IMR-90 (cell line): ENCODE data around the gene SLC29A1. TPM values are rescaled to one million over a fixed set of nuclear protein-coding genes. Genes with fewer than 3 reads are reported as not detected.

Source experiments
- ATAC-seq: fragments of 200-7000 bp; cut with Tn5 transposase; 2 replicates; pipeline ENCODE4 v1.9.1; 2020; ENCODE audit warnings: low read depth, mild to moderate bottlenecking, moderate library complexity
- BruUV-seq: library from RNA; stranded (reverse); fragments of 400-500 nt; replicated peaks from 2 replicates; lab custom pipeline; 2021; lab: Mats Ljungman, UMichigan
- CTCF ChIA-PET: fragments of 300-600 bp; formaldehyde crosslinking; extraction: SDS; loops from one replicate; lab custom pipeline; 2021; ENCODE audit warnings: antibody characterized with exemption; lab: Yijun Ruan, JAX
- POLR2A ChIA-PET: fragments of 300-600 bp; sonication (Branson Sonifier 250); formaldehyde crosslinking; loops from one replicate; lab custom pipeline; 2022; ENCODE audit warnings: antibody characterized with exemption; ENCODE audit not compliant: unreplicated experiment; lab: Charles Lee
- DNase-seq: peaks from one replicate; pipeline ENCODE4 v3.0.0; 2013
- H2AFZ ChIP-seq: replicated peaks from 2 replicates; pipeline ENCODE3; 2013; ENCODE audit warnings: low read length, mild to moderate bottlenecking; ENCODE audit not compliant: poor library complexity
- H2AK5ac ChIP-seq: 2 replicates; pipeline ENCODE4 v1.6.1; 2013; ENCODE audit warnings: low read depth, low read length, inconsistent platforms
- H2AK9ac ChIP-seq: replicated peaks from 2 replicates; pipeline ENCODE3; 2013; ENCODE audit warnings: mild to moderate bottlenecking, low read depth, low read length, moderate library complexity; ENCODE audit not compliant: poor library complexity
- H2BK120ac ChIP-seq: 2 replicates; pipeline ENCODE4 v1.6.1; 2013; ENCODE audit warnings: low read depth, low read length, inconsistent platforms
- H2BK15ac ChIP-seq: 3 replicates; pipeline ENCODE4 v1.6.1; 2013; ENCODE audit warnings: low read depth, low read length, inconsistent platforms
- H2BK20ac ChIP-seq: 2 replicates; pipeline ENCODE4 v1.6.1; 2013; ENCODE audit warnings: low read depth, mild to moderate bottlenecking, inconsistent platforms, low read length, moderate library complexity
- H2BK5ac ChIP-seq: 2 replicates; pipeline ENCODE4 v1.6.1; 2013; ENCODE audit warnings: mild to moderate bottlenecking, low read depth, low read length, inconsistent platforms; ENCODE audit not compliant: poor library complexity, severe bottlenecking
- H3K14ac ChIP-seq: replicated peaks from 2 replicates; pipeline ENCODE4 v1.6.1; 2013; ENCODE audit warnings: low read depth, low read length, inconsistent platforms
- H3K18ac ChIP-seq: 2 replicates; pipeline ENCODE4 v1.6.1; 2013; ENCODE audit warnings: low read depth, low read length, control low read depth
- H3K23ac ChIP-seq: 2 replicates; pipeline ENCODE4 v1.6.1; 2013; ENCODE audit warnings: low read depth, low read length, inconsistent platforms
- H3K27ac ChIP-seq: 2 replicates; pipeline ENCODE4 v1.5.1; 2013; ENCODE audit warnings: mild to moderate bottlenecking, control low read depth, low read length; ENCODE audit not compliant: insufficient read depth
- H3K27me3 ChIP-seq: 2 replicates; pipeline ENCODE4 v1.6.1; 2013; ENCODE audit warnings: low read length; ENCODE audit not compliant: control insufficient read depth, insufficient read depth
- H3K36me3 ChIP-seq: 2 replicates; pipeline ENCODE4 v1.6.1; 2013; ENCODE audit warnings: low read length, mixed read lengths; ENCODE audit not compliant: control insufficient read depth, insufficient read depth
- H3K4ac ChIP-seq: 2 replicates; pipeline ENCODE4 v1.6.1; 2013; ENCODE audit warnings: low read depth, low read length, inconsistent platforms
- H3K4me1 ChIP-seq: 2 replicates; pipeline ENCODE4 v1.6.1; 2013; ENCODE audit warnings: low read length, mixed read lengths; ENCODE audit not compliant: control insufficient read depth, insufficient read depth
- H3K4me2 ChIP-seq: 2 replicates; pipeline ENCODE4 v1.6.1; 2013; ENCODE audit warnings: low read depth, mild to moderate bottlenecking, control low read depth, low read length, moderate library complexity
- H3K4me3 ChIP-seq: 2 replicates; pipeline ENCODE4 v1.5.1; 2013; ENCODE audit warnings: low read depth, mild to moderate bottlenecking, control low read depth, low read length, moderate library complexity; ENCODE audit not compliant: insufficient read depth
- H3K56ac ChIP-seq: 2 replicates; pipeline ENCODE4 v1.6.1; 2013; ENCODE audit warnings: low read length, inconsistent platforms; ENCODE audit not compliant: insufficient read depth; ENCODE audit errors: extremely low read depth
- H3K79me1 ChIP-seq, 2 experiments: 2 replicates each; pipeline ENCODE4 v1.6.1; 2013; ENCODE audit warnings: low read length in 2 of 2, inconsistent platforms in 1 of 2, low read depth in 1 of 2
- H3K9ac ChIP-seq: 2 replicates; pipeline ENCODE4 v1.6.1; 2013; ENCODE audit warnings: low read depth, low read length, control low read depth
- H3K9me1 ChIP-seq: 2 replicates; pipeline ENCODE4 v1.6.1; 2013; ENCODE audit warnings: low read length, inconsistent platforms; ENCODE audit not compliant: insufficient read depth
- H3K9me3 ChIP-seq: 2 replicates; pipeline ENCODE4 v1.6.1; 2013; ENCODE audit warnings: low read length; ENCODE audit not compliant: control insufficient read depth, insufficient read depth
- H4K20me1 ChIP-seq: 2 replicates; pipeline ENCODE4 v1.6.1; 2013; ENCODE audit warnings: low read length, inconsistent platforms; ENCODE audit not compliant: insufficient read depth
- H4K5ac ChIP-seq: 2 replicates; pipeline ENCODE4 v1.6.1; 2013; ENCODE audit warnings: mild to moderate bottlenecking, low read depth, low read length, control low read depth
- H4K8ac ChIP-seq, 2 experiments: 2 replicates each; pipeline ENCODE4 v1.6.1; 2013; ENCODE audit warnings: low read depth in 2 of 2, low read length in 2 of 2, control low read depth in 1 of 2, inconsistent platforms in 1 of 2
- H4K91ac ChIP-seq: 2 replicates; pipeline ENCODE4 v1.6.1; 2013; ENCODE audit warnings: low read depth, low read length, inconsistent platforms; ENCODE audit not compliant: insufficient read depth
- NFE2L2 ChIP-seq: fragments of 150-350 bp; IDR thresholded peaks from 2 replicates; pipeline ENCODE4 v1.6.1; 2016; ENCODE audit warnings: low read depth, mild to moderate bottlenecking, low read length
- POLR2A ChIP-seq: IDR thresholded peaks from 2 replicates; pipeline ENCODE4 v1.6.1; 2012; ENCODE audit warnings: mild to moderate bottlenecking, low read depth, low read length
- RCOR1 ChIP-seq: IDR thresholded peaks from 2 replicates; pipeline ENCODE4 v1.6.1; 2012; ENCODE audit warnings: mild to moderate bottlenecking, low read length, improper control_type of control experiment; ENCODE audit not compliant: insufficient replicate concordance
- USF2 ChIP-seq: fragments of 150-350 bp; IDR thresholded peaks from 2 replicates; pipeline ENCODE4 v1.6.1; 2017; ENCODE audit warnings: mild to moderate bottlenecking, antibody characterized with exemption, low read length, low read depth
- whole genome bisulfite sequencing, 2 experiments: methylation state at CpG; one replicate each; pipeline versions ENCODE4 v1.1.5 to v1.1.7; 2013; ENCODE audit warnings: missing lambda C conversion rate in 2 of 2; ENCODE audit not compliant: insufficient read length in 1 of 2; ENCODE audit errors: extremely low coverage in 2 of 2; 5-methylcytosine and 5-hydroxymethylcytosine counted together
- dilution Hi-C: fragments of 300-500 bp; cut with HindIII; formaldehyde crosslinking; loops from one replicate; pipeline ENCODE4 v1.14.3; 2018; ENCODE audit warnings: low sequenced_read_pairs; ENCODE audit not compliant: unreplicated experiment
- in situ Hi-C: fragments of 300-500 bp; cut with MboI; formaldehyde crosslinking; loops from 3 replicates; pipeline ENCODE4 v1.14.3; 2019; ENCODE audit warnings: low sequenced_read_pairs, inconsistent platforms, mixed read lengths
- intact Hi-C: fragments of 100-400 bp; cut with micrococcal nuclease; formaldehyde crosslinking; loops from 2 replicates; pipeline ENCODE4 v1.10.0; 2022
- polyA plus RNA-seq, 3 experiments: library from polyadenylated mRNA; depleted of rRNA; stranded (reverse); fragments of >200 nt; gene quantifications; 2 replicates each; pipeline ENCODE4 v1.2.3, GENCODE V29; 2012; ENCODE audit warnings: low replicate concordance in 1 of 3
- total RNA-seq: library from RNA; depleted of rRNA; stranded (reverse); fragments of >200 nt; gene quantifications from 2 replicates; pipeline ENCODE4 v1.2.3, GENCODE V29; 2012

Gene SLC29A1
- total and polyA plus RNA-seq, 2 of the 4 experiments (the other 2 are of a cell fraction), result 4.1 to 22.1 TPM

GRCh38 chr6:44188819-44189218 lies 34.6 kb upstream of the SLC29A1 start:
- intact Hi-C loops, result no loop called here
- Histone ChIP-seq H3K18ac (no peak overlapping the region), H3K9me1 (no peaks in the 10 kb centered on the region), H2BK20ac (no peak overlapping the region), H4K20me1 (no peaks in the 10 kb centered on the region), H3K27me3 (peaks cover 24% of the 10 kb centered on the region), H2BK120ac (no peak overlapping the region), H4K91ac (no peak overlapping the region), H2AK5ac (no peak overlapping the region), H3K23ac (no peak overlapping the region), H2AK9ac (no peak overlapping the region), H3K4me3 (no peak overlapping the region), H3K9ac (no peak overlapping the region), H2BK5ac (no peak overlapping the region), H3K36me3 (no peaks in the 10 kb centered on the region), H2BK15ac (no peak overlapping the region), H3K4me2 (no peak overlapping the region), H3K4ac (no peak overlapping the region), H3K79me1 (no peaks in the 10 kb centered on the region), H3K14ac (no peak overlapping the region), H3K4me1 (no peaks in the 10 kb centered on the region), H4K8ac (no peak overlapping the region), H4K5ac (no peak overlapping the region), H3K56ac (no peak overlapping the region), H2AFZ (no peak overlapping the region), H3K27ac (no peak overlapping the region), H3K9me3 (no peaks in the 10 kb centered on the region)
- in situ Hi-C loops, result no loop called here
- ATAC-seq (no peak), DNase-seq (no peak)
- BruUV-seq, result no TSS peak
- POLR2A ChIA-PET, result no interaction called here
- dilution Hi-C loops, result no loop called here
- CTCF ChIA-PET, result interaction anchor here (0.8 kb wide), 1 partner anchor 36 kb away, joined by 3 read pairs; no protein-coding TSS in a partner anchor
- no peak for TF ChIP-seq RCOR1
- TF ChIP-seq USF2, result no peak
- no peak for TF ChIP-seq POLR2A
- TF ChIP-seq NFE2L2, result no peak
- WGBS, 2 experiments, result no CpG with 5 or more reads among the region's 2 CpGs
